Brain microvascular endothelial cell (primary cell): ENCODE results near the gene ASPHD2.

Source experiments
- DNase-seq: peaks from one replicate; pipeline ENCODE4 v3.0.0-alpha.2; 2020
- H3K27ac ChIP-seq: fragments of 250-450 bp; sonication (Bioruptor Pico); 2 replicates; pipeline ENCODE4 v1.5.1; 2020; ENCODE audit warnings: mild to moderate bottlenecking, moderate library complexity
- H3K27me3 ChIP-seq: fragments of 250-450 bp; sonication (Bioruptor Pico); replicated peaks from 2 replicates; pipeline ENCODE4 v1.5.1; 2020; ENCODE audit warnings: mild to moderate bottlenecking
- H3K36me3 ChIP-seq: fragments of 250-450 bp; sonication (Bioruptor Pico); replicated peaks from 2 replicates; pipeline ENCODE4 v1.5.1; 2020; ENCODE audit warnings: mild to moderate bottlenecking
- H3K4me3 ChIP-seq: 2 replicates; pipeline ENCODE4 v1.5.1; 2011; ENCODE audit warnings: low read depth, mild to moderate bottlenecking, control low read depth, low read length, moderate library complexity
- in situ Hi-C: cut with HindIII; loops from 2 replicates; pipeline ENCODE4 v1.10.0; 2017; ENCODE audit warnings: low sequenced_read_pairs, low pct_ligation_motif_present
- TF ChIP-seq, protein P1 (sequence below): IDR thresholded peaks from 2 replicates; pipeline ENCODE4 v1.5.1; 2011; ENCODE audit warnings: low read depth, mild to moderate bottlenecking, moderate library complexity, low read length, control low read depth, inconsistent platforms; ENCODE audit errors: missing control alignments

The ASPHD2 gene

DNA sequence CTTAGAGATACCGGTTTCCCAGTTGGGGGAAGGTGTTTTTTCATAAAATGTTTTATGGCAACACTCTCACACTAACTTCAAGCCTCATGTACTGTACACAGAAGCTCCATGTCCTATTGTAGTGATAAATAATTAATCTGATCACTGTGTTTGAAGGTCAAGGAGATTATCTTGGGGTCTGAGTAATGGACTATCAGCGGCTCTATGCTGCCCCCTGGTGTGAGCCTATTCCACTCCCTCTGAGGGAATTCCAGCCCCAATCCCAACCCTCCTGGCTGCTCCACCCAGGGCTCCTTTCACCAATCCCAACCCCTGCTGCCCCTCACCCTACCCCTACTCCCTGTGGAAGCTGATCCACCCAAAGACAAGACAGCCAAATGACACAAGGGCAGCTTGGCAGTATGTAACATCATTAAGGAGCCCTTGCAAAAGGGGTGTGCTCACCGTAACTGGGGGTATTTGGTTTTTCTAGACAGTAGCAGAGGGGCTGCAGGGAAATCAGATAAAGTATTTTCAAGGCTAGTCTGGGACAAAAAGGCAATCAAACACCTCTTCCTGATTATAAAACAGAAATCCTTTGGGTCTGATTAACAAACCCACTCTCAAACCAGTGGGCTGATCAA is 32.2 kb downstream of the ASPHD2 start:
- H3K27ac ChIP-seq, result no peak overlapping the region
- no peak overlapping the region for H3K4me3 ChIP-seq
- H3K27me3 ChIP-seq, result no peaks in the 10 kb centered on the region
- TF ChIP-seq, protein P1, sequence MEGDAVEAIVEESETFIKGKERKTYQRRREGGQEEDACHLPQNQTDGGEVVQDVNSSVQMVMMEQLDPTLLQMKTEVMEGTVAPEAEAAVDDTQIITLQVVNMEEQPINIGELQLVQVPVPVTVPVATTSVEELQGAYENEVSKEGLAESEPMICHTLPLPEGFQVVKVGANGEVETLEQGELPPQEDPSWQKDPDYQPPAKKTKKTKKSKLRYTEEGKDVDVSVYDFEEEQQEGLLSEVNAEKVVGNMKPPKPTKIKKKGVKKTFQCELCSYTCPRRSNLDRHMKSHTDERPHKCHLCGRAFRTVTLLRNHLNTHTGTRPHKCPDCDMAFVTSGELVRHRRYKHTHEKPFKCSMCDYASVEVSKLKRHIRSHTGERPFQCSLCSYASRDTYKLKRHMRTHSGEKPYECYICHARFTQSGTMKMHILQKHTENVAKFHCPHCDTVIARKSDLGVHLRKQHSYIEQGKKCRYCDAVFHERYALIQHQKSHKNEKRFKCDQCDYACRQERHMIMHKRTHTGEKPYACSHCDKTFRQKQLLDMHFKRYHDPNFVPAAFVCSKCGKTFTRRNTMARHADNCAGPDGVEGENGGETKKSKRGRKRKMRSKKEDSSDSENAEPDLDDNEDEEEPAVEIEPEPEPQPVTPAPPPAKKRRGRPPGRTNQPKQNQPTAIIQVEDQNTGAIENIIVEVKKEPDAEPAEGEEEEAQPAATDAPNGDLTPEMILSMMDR, result peak; percentile 91
- in situ Hi-C loops, result no loop called here
- DNase-seq, result peak; percentile 20
- H3K36me3 ChIP-seq, result peaks cover 28% of the 10 kb centered on the region

DNA sequence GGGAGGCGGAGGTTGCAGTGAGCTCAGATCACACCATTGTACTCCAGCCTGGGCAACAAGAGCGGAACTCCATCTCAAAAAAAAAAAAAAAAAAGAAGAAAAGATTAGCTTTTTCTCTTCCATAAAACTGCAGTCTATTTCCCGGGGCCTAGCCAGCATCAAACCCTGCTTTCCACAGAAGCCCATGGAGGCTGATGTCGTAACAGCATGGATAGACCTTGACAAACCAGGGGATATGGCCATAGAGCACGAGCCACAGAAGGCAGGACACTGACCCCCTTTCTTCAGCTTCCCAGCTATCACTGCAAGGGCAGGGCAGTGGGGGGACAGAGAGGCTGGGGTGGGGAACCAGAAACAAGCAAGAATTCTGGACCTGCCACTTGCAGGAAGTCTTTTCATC is 33.0 kb downstream of the ASPHD2 start:
- DNase-seq, result no peak
- TF ChIP-seq, protein P1, result no peak
- peaks cover 28% of the 10 kb centered on the region for H3K36me3 ChIP-seq
- no peak overlapping the region for H3K27ac ChIP-seq
- H3K4me3 ChIP-seq, result no peak overlapping the region
- H3K27me3 ChIP-seq, result no peaks in the 10 kb centered on the region
- in situ Hi-C loops, result no loop called here

DNA sequence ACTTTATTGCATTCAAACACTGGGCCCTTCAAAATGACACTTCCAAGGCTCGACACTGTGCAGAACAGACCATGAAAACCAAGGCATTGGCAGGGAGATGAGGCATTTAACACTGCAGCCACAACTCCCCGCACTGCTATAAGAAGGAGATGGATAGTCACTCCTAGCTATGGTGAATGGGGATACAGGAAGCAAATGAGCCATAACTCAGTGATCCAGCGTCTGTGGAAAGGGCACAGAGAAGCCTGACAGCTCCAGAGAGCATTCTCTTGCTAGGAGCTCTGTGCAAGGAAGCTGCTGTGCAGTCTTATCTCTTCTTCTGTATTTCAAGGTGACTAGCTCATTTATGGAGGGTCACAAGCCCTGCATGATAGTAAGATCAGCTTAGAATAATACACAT is 33.6 kb downstream of the ASPHD2 start:
- in situ Hi-C loops, result no loop called here
- H3K36me3 ChIP-seq, result peaks cover 24% of the 10 kb centered on the region
- no peak for DNase-seq
- no peak overlapping the region for H3K4me3 ChIP-seq
- TF ChIP-seq, protein P1, result no peak
- H3K27me3 ChIP-seq, result no peaks in the 10 kb centered on the region
- H3K27ac ChIP-seq, result no peak overlapping the region

DNA sequence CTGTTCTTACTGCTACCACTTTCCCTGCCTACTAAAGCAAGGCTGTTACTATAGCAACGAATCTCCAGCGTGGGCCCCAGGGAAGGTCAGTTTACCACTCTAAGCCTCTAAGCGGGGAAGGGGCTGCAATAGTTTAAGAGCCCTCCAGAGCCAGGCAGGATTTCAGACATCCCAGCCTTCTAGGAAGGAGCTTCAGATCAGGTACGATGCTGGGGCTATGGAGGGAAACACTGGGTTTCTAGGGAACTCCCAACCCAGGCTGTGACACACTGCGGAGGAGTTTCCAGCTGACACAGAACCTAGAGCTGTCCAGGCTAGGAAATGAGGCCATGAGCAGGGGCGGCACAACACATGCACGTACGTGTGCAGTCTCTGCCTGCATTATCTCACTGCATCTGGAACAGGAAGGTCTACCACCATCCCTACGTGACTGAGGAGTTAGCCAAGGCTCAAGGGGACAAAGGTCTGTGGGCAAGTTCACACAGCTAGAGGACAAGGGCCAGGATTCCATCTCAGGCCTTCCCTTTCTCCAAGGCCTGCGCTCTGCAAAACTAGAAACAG is 34.1 kb downstream of the ASPHD2 start:
- no peak for DNase-seq
- TF ChIP-seq, protein P1, result no peak
- in situ Hi-C loops, result no loop called here
- H3K4me3 ChIP-seq, result no peak overlapping the region
- H3K27ac ChIP-seq, result no peak overlapping the region
- no peaks in the 10 kb centered on the region for H3K27me3 ChIP-seq
- peaks cover 23% of the 10 kb centered on the region for H3K36me3 ChIP-seq

DNA sequence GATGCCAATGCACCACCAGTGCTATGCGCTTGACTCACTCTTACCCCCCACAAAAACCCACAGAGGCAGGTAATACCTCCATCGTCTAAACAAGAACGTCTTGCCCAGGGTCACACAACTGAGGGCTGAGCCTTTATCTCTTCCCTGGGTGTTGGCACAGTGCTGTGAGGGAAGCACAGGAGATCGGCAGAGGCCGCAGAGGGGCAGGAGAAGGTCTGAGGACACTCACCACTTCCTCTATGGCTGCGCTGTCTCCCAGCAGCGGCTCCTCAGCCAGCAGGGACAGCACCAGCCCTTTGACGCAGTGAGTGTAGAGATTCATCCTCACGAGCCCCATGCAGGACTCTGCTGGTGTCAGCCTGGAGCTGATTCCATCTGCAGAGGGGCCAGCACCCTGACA is 34.6 kb downstream of the ASPHD2 start:
- no peak overlapping the region for H3K4me3 ChIP-seq
- TF ChIP-seq, protein P1, result no peak
- in situ Hi-C loops, result no loop called here
- H3K27ac ChIP-seq, result no peak overlapping the region
- no peaks in the 10 kb centered on the region for H3K27me3 ChIP-seq
- no peak for DNase-seq
- H3K36me3 ChIP-seq, result peaks cover 22% of the 10 kb centered on the region

DNA sequence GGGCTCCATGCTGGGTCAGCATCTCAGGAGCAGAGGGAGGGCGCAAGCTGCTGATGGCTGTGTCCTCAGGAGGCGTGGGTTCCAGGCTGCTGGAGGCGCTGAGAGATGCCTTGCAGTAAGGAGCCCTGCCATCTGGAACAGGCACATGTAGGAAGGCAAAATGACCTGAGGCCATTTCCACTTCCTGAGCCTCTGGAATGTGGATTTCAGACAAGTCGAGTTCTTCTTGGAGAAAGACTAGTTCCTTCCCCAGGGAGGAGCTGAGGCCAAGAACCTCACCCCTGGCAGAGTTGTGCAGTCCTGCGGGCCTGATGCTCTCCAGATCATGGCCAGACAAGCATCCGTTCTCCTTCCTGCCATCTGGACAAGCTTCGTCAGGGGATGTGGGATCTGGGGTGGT is 35.3 kb downstream of the ASPHD2 start:
- in situ Hi-C loops, result no loop called here
- no peak overlapping the region for H3K27ac ChIP-seq
- H3K4me3 ChIP-seq, result no peak overlapping the region
- H3K27me3 ChIP-seq, result no peaks in the 10 kb centered on the region
- TF ChIP-seq, protein P1, result no peak
- no peak for DNase-seq
- H3K36me3 ChIP-seq, result peaks cover 22% of the 10 kb centered on the region
